Panc1 (cell line): Measurements from ENCODE around the gene CD46. TPM values are rescaled to one million over a fixed set of nuclear protein-coding genes. Genes with fewer than 3 reads are reported as not detected.

ENCODE experiments used
- ATAC-seq: fragments of 200-7000 bp; cut with Tn5 transposase; 2 replicates; pipeline ENCODE4 v1.9.1; 2020; ENCODE audit warnings: mild to moderate bottlenecking, moderate library complexity
- BruUV-seq: library from RNA; stranded (reverse); fragments of 400-500 nt; replicated peaks from 2 replicates; lab custom pipeline; 2021; lab: Mats Ljungman, UMichigan
- CTCF ChIA-PET: fragments of 300-600 bp; sonication (Branson Sonifier 250); formaldehyde crosslinking; loops from one replicate; lab custom pipeline; 2022; ENCODE audit warnings: antibody characterized with exemption; lab: Charles Lee
- POLR2A ChIA-PET: fragments of 300-600 bp; sonication (Branson Sonifier 250); formaldehyde crosslinking; loops from one replicate; lab custom pipeline; 2022; ENCODE audit warnings: antibody characterized with exemption; lab: Charles Lee
- DNase-seq: peaks from one replicate; pipeline ENCODE4 v3.0.0-alpha.2; 2010; ENCODE audit warnings: low read depth, low spot score
- H3K27ac ChIP-seq: 2 replicates; pipeline ENCODE4 v1.5.1; 2011; ENCODE audit warnings: mild to moderate bottlenecking, low read length, inconsistent platforms
- H3K27me3 ChIP-seq: fragments of 200-500 bp; sonication (Bioruptor generic); 2 replicates; pipeline ENCODE4 v1.6.0; 2014; ENCODE audit warnings: low read length, inconsistent platforms; ENCODE audit not compliant: control insufficient read depth, insufficient read depth
- H3K36me3 ChIP-seq: fragments of 200-500 bp; sonication (Bioruptor generic); 2 replicates; pipeline ENCODE4 v1.5.1; 2014; ENCODE audit warnings: inconsistent platforms, mild to moderate bottlenecking, low read length, moderate library complexity; ENCODE audit not compliant: control insufficient read depth, insufficient read depth
- H3K4me1 ChIP-seq: 2 replicates; pipeline ENCODE4 v1.5.1; 2011; ENCODE audit warnings: inconsistent platforms, mild to moderate bottlenecking, low read length, moderate library complexity; ENCODE audit not compliant: control insufficient read depth, insufficient read depth
- H3K4me3 ChIP-seq, 2 experiments: 2 replicates each; pipeline ENCODE4 v1.5.1; 2011 to 2012; ENCODE audit warnings: low read depth in 2 of 2, low read length in 2 of 2, mild to moderate bottlenecking in 2 of 2, inconsistent platforms in 1 of 2, moderate library complexity in 1 of 2
- H3K9me3 ChIP-seq: fragments of 200-500 bp; sonication (Bioruptor generic); 2 replicates; pipeline ENCODE4 v1.5.1; 2014; ENCODE audit warnings: low read depth, mild to moderate bottlenecking, inconsistent platforms, low read length, moderate library complexity; ENCODE audit not compliant: control insufficient read depth, insufficient read depth
- POLR2AphosphoS5 ChIP-seq: IDR thresholded peaks from 2 replicates; pipeline ENCODE4 v1.6.1; 2012; ENCODE audit warnings: mild to moderate bottlenecking, low read depth, low read length, moderate library complexity
- SIN3A ChIP-seq: IDR thresholded peaks from 2 replicates; pipeline ENCODE4 v1.6.1; 2012; ENCODE audit warnings: low read depth, mild to moderate bottlenecking, low read length, moderate library complexity, borderline replicate concordance; ENCODE audit not compliant: insufficient read depth
- TCF7L2 ChIP-seq: IDR thresholded peaks from 2 replicates; pipeline ENCODE4 v1.6.1; 2011; ENCODE audit warnings: mild to moderate bottlenecking, low read depth, low read length, inconsistent platforms
- in situ Hi-C: cut with HindIII; loops from 2 replicates; pipeline ENCODE4 v1.10.0; 2016; ENCODE audit warnings: low sequenced_read_pairs, low pct_unique_long_range_greater_than_20kb
- intact Hi-C: fragments of 100-400 bp; cut with micrococcal nuclease; formaldehyde crosslinking; loops from one replicate; pipeline ENCODE4 v1.10.0; 2022; ENCODE audit not compliant: unreplicated experiment
- total RNA-seq: library from RNA; stranded (reverse); gene quantifications from one replicate; pipeline ENCODE4 v1.2.1, GENCODE V29; 2021; ENCODE audit not compliant: unreplicated experiment
- TF ChIP-seq, protein P1 (sequence below), 2 experiments: IDR thresholded peaks; 2 replicates each; pipeline ENCODE4 v1.6.1; 2011 to 2012; ENCODE audit warnings: low read depth in 2 of 2, control low read depth in 1 of 2, low read length in 1 of 2, mild to moderate bottlenecking in 1 of 2, moderate library complexity in 1 of 2; ENCODE audit not compliant: insufficient read depth in 1 of 2
- TF ChIP-seq, protein P2 (sequence below): fragments of 450-650 bp; IDR thresholded peaks from 2 replicates; pipeline ENCODE4 v1.5.1; 2017; ENCODE audit warnings: mild to moderate bottlenecking

CD46 gene
- total RNA-seq, 1 experiment from 2014 or later = 128 TPM

DNA sequence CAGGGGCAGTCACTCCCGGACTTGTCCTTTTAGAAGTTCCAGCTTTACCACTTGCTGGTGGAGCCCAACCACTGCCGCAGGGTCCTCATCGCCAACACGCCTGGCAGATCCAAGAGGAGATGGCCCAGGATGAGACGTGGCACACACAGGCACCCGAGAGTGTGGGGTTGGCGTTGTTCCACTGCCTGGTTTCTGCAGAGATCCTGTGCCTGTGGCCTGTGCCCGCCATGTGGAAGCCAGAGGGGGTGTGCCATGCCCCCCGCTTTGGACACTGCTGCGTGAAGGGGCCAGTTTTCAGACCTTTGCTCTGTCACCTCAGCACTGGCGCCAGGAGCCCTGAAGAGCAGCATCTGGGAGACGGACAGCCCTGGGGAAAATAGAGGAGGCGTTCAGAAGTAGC, 10.8 kb downstream of the CD46 start:
- Histone ChIP-seq H3K4me3 (no peak overlapping the region), H3K4me1 (no peaks in the 10 kb centered on the region), H3K9me3 (no peaks in the 10 kb centered on the region), H3K27ac (no peak overlapping the region), H3K27me3 (no peaks in the 10 kb centered on the region), H3K36me3 (peaks cover 28% of the 10 kb centered on the region)
- BruUV-seq = no TSS peak
- in situ Hi-C loops = no loop called here
- ChIA-PET CTCF (interaction anchor here (1.9 kb wide), 1 partner anchor 34 kb away, joined by 4 read pairs; no protein-coding TSS in a partner anchor), POLR2A (no interaction called here)
- intact Hi-C loops = no loop called here
- DNase-seq (no peak), ATAC-seq (no peak)
- TF ChIP-seq SIN3A (no peak), TCF7L2 (no peak), POLR2AphosphoS5 (no peak)
- TF ChIP-seq, protein P1, sequence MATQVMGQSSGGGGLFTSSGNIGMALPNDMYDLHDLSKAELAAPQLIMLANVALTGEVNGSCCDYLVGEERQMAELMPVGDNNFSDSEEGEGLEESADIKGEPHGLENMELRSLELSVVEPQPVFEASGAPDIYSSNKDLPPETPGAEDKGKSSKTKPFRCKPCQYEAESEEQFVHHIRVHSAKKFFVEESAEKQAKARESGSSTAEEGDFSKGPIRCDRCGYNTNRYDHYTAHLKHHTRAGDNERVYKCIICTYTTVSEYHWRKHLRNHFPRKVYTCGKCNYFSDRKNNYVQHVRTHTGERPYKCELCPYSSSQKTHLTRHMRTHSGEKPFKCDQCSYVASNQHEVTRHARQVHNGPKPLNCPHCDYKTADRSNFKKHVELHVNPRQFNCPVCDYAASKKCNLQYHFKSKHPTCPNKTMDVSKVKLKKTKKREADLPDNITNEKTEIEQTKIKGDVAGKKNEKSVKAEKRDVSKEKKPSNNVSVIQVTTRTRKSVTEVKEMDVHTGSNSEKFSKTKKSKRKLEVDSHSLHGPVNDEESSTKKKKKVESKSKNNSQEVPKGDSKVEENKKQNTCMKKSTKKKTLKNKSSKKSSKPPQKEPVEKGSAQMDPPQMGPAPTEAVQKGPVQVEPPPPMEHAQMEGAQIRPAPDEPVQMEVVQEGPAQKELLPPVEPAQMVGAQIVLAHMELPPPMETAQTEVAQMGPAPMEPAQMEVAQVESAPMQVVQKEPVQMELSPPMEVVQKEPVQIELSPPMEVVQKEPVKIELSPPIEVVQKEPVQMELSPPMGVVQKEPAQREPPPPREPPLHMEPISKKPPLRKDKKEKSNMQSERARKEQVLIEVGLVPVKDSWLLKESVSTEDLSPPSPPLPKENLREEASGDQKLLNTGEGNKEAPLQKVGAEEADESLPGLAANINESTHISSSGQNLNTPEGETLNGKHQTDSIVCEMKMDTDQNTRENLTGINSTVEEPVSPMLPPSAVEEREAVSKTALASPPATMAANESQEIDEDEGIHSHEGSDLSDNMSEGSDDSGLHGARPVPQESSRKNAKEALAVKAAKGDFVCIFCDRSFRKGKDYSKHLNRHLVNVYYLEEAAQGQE (IDR thresholded peaks at IDR 0.05; ENCODE audit: insufficient read depth in 1 of 2, low read depth in 2 of 2, low read length in 1 of 2) = no peak
- TF ChIP-seq, protein P2, sequence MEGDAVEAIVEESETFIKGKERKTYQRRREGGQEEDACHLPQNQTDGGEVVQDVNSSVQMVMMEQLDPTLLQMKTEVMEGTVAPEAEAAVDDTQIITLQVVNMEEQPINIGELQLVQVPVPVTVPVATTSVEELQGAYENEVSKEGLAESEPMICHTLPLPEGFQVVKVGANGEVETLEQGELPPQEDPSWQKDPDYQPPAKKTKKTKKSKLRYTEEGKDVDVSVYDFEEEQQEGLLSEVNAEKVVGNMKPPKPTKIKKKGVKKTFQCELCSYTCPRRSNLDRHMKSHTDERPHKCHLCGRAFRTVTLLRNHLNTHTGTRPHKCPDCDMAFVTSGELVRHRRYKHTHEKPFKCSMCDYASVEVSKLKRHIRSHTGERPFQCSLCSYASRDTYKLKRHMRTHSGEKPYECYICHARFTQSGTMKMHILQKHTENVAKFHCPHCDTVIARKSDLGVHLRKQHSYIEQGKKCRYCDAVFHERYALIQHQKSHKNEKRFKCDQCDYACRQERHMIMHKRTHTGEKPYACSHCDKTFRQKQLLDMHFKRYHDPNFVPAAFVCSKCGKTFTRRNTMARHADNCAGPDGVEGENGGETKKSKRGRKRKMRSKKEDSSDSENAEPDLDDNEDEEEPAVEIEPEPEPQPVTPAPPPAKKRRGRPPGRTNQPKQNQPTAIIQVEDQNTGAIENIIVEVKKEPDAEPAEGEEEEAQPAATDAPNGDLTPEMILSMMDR = no peak

DNA sequence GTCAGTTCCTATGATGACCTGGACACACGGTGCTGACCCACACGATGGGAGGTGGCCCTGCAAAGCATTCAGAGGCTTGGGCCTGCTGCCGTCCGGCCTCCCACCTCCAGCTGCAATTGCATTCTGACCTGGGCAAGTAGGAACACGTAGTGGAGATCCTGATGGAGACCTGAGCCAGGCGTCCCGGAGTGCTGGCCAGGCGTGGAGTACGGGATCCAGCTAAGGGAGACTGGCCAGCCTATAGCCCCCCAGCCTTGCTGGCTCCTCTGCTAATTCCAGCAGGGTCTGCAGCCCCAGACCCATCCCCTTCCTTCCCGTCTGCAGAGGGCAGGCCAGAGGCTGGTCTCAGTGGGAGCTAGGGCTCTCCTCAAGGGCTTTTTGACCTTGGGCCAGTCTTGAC, 11.2 kb downstream of the CD46 start:
- Histone ChIP-seq H3K27me3 (no peaks in the 10 kb centered on the region), H3K27ac (no peak overlapping the region), H3K9me3 (no peaks in the 10 kb centered on the region), H3K4me1 (no peaks in the 10 kb centered on the region), H3K4me3 (no peak overlapping the region), H3K36me3 (peaks cover 26% of the 10 kb centered on the region)
- in situ Hi-C loops (no loop called here), intact Hi-C loops (no loop called here)
- POLR2A ChIA-PET = no interaction called here
- TF ChIP-seq POLR2AphosphoS5 (no peak), SIN3A (no peak), TCF7L2 (no peak)
- TF ChIP-seq, protein P1 (IDR thresholded peaks at IDR 0.05; ENCODE audit: insufficient read depth in 1 of 2, low read depth in 2 of 2, low read length in 1 of 2) = no peak
- TF ChIP-seq, protein P2 = no peak
- BruUV-seq = no TSS peak
- DNase-seq (no peak), ATAC-seq (no peak)
- CTCF ChIA-PET = interaction anchor here (1.9 kb wide), 1 partner anchor 34 kb away, joined by 4 read pairs; no protein-coding TSS in a partner anchor
